H1 (cell line): Measurements from ENCODE around the gene TLR4. TPM values are rescaled to one million over a fixed set of nuclear protein-coding genes. Genes with fewer than 3 reads are reported as not detected.

ENCODE experiments used
- CTCF ChIA-PET: fragments of 300-600 bp; sonication (Branson Sonifier 250); formaldehyde crosslinking; loops from one replicate; lab custom pipeline; 2021; ENCODE audit not compliant: partially characterized antibody; lab: Charles Lee
- POLR2A ChIA-PET: fragments of 300-600 bp; sonication (Branson Sonifier 250); formaldehyde crosslinking; loops from one replicate; lab custom pipeline; 2021; ENCODE audit warnings: inconsistent platforms; ENCODE audit not compliant: partially characterized antibody; lab: Charles Lee
- DNase-seq, 2 experiments: peaks; one replicate each; pipeline versions ENCODE4 v3.0.0 to v3.0.0-alpha.2; 2010 to 2022; ENCODE audit warnings: low spot score in 2 of 2, low read depth in 1 of 2, mixed read lengths in 1 of 2
- FAIRE-seq: peaks from 2 replicates; lab custom pipeline; 2011; peaks lifted over from hg19 to GRCh38; lab: Jason Lieb, UNC
- H2AFZ ChIP-seq: 2 replicates; pipeline ENCODE4 v1.8.1; 2012; ENCODE audit warnings: low read length, inconsistent platforms
- H2AK5ac ChIP-seq: 2 replicates; pipeline ENCODE4 v1.6.1; 2013; ENCODE audit warnings: low read depth, low read length
- H2BK120ac ChIP-seq: replicated peaks from 2 replicates; pipeline ENCODE3; 2013; ENCODE audit warnings: low read depth, low read length, inconsistent platforms
- H2BK12ac ChIP-seq: 2 replicates; pipeline ENCODE4 v1.6.1; 2013; ENCODE audit warnings: low read depth, low read length
- H2BK15ac ChIP-seq: 2 replicates; pipeline ENCODE4 v1.6.1; 2013; ENCODE audit warnings: low read length
- H2BK20ac ChIP-seq: 2 replicates; pipeline ENCODE4 v1.6.1; 2013; ENCODE audit warnings: low read length
- H2BK5ac ChIP-seq: 2 replicates; pipeline ENCODE4 v1.6.1; 2013; ENCODE audit warnings: low read depth, low read length
- H3K14ac ChIP-seq: 2 replicates; pipeline ENCODE4 v1.6.1; 2013; ENCODE audit warnings: inconsistent platforms; ENCODE audit not compliant: insufficient read length
- H3K18ac ChIP-seq: 2 replicates; pipeline ENCODE4 v1.6.1; 2013; ENCODE audit warnings: low read length; ENCODE audit errors: extremely low read depth
- H3K23ac ChIP-seq: 2 replicates; pipeline ENCODE4 v1.6.1; 2013; ENCODE audit warnings: inconsistent platforms; ENCODE audit not compliant: insufficient read length
- H3K23me2 ChIP-seq: 2 replicates; pipeline ENCODE4 v1.6.1; 2013; ENCODE audit warnings: low read depth, low read length
- H3K27ac ChIP-seq: 2 replicates; pipeline ENCODE4 v1.6.1; 2011; ENCODE audit warnings: low read depth, low read length, inconsistent platforms
- H3K27me3 ChIP-seq, 4 experiments: replicated peaks in 1 of 4; 1 replicate in 1 of 4; 2 replicates in 3 of 4; pipeline versions ENCODE4 v1.6.1 to v1.8.1; 2011 to 2013; ENCODE audit warnings: low read length in 3 of 4, mild to moderate bottlenecking in 3 of 4, inconsistent platforms in 2 of 4, mixed read lengths in 2 of 4, moderate library complexity in 1 of 4; ENCODE audit not compliant: control insufficient read depth in 3 of 4, insufficient read depth in 3 of 4; ENCODE audit errors: extremely low read depth in 1 of 4
- H3K36me3 ChIP-seq, 4 experiments: 2 replicates each; pipeline versions ENCODE4 v1.6.1 to v1.8.1; 2011 to 2013; ENCODE audit warnings: mild to moderate bottlenecking in 4 of 4, low read length in 3 of 4, moderate library complexity in 2 of 4, control low read depth in 1 of 4, inconsistent platforms in 1 of 4; ENCODE audit not compliant: insufficient read depth in 4 of 4, control insufficient read depth in 2 of 4
- H3K4ac ChIP-seq: replicated peaks from 2 replicates; pipeline ENCODE3; 2013; ENCODE audit warnings: low read length, low read depth, mixed read lengths, inconsistent platforms; ENCODE audit not compliant: insufficient read length
- H3K4me1 ChIP-seq, 4 experiments: replicated peaks in 1 of 4; 1 replicate in 1 of 4; 2 replicates in 3 of 4; pipeline versions ENCODE4 v1.6.1 to v1.8.1; 2011 to 2013; ENCODE audit warnings: low read length in 3 of 4, inconsistent platforms in 2 of 4, mixed read lengths in 1 of 4; ENCODE audit not compliant: insufficient read depth in 4 of 4, control insufficient read depth in 3 of 4
- H3K4me2 ChIP-seq, 2 experiments: 2 replicates each; pipeline versions ENCODE4 v1.6.1 to v1.8.1; 2011 to 2013; ENCODE audit warnings: low read depth in 2 of 2, low read length in 2 of 2, control low read depth in 1 of 2, inconsistent platforms in 1 of 2, mild to moderate bottlenecking in 1 of 2; ENCODE audit not compliant: insufficient read depth in 1 of 2
- H3K4me3 ChIP-seq, 4 experiments: fragments of 200-600, 300-600 bp in 1 of 4; sonication (generic), shearing (Covaris generic), sonication (Bioruptor Twin) in 1 of 4; 2 replicates each; pipeline versions ENCODE4 v1.5.1 to v1.8.1; 2011 to 2016; ENCODE audit warnings: low read length in 4 of 4, low read depth in 3 of 4, control low read depth in 2 of 4, inconsistent platforms in 2 of 4, mild to moderate bottlenecking in 2 of 4, mixed read lengths in 1 of 4, moderate library complexity in 1 of 4; ENCODE audit not compliant: insufficient read depth in 2 of 4; ENCODE audit errors: extremely low read depth in 1 of 4
- H3K56ac ChIP-seq: replicated peaks from 2 replicates; pipeline ENCODE3; 2013; ENCODE audit warnings: low read depth, mild to moderate bottlenecking, mixed read lengths, low read length, inconsistent platforms; ENCODE audit not compliant: insufficient read length
- H3K79me1 ChIP-seq: 2 replicates; pipeline ENCODE4 v1.6.1; 2013; ENCODE audit warnings: low read depth, low read length, control low read depth
- H3K79me2 ChIP-seq, 2 experiments: 2 replicates each; pipeline versions ENCODE4 v1.6.1 to v1.8.1; 2012 to 2013; ENCODE audit warnings: low read length in 2 of 2, mild to moderate bottlenecking in 2 of 2, inconsistent platforms in 1 of 2; ENCODE audit not compliant: insufficient read depth in 2 of 2, control insufficient read depth in 1 of 2
- H3K9ac ChIP-seq, 4 experiments: replicated peaks in 1 of 4; 1 replicate in 1 of 4; 2 replicates in 3 of 4; pipeline versions ENCODE4 v1.6.1 to v1.8.1; 2011 to 2013; ENCODE audit warnings: low read depth in 3 of 4, low read length in 3 of 4, control low read depth in 2 of 4, mild to moderate bottlenecking in 2 of 4, moderate library complexity in 2 of 4, inconsistent platforms in 1 of 4; ENCODE audit errors: extremely low read depth in 1 of 4
- H3K9me3 ChIP-seq, 2 experiments: 2 replicates each; pipeline versions ENCODE4 v1.6.1 to v1.8.1; 2012 to 2013; ENCODE audit warnings: mild to moderate bottlenecking in 2 of 2, moderate library complexity in 2 of 2, control low read depth in 1 of 2, inconsistent platforms in 1 of 2, low read depth in 1 of 2, low read length in 1 of 2, mixed read lengths in 1 of 2; ENCODE audit not compliant: insufficient read depth in 2 of 2
- H4K20me1 ChIP-seq, 2 experiments: replicated peaks in 1 of 2; 2 replicates each; pipeline versions ENCODE3 to v1.8.1; 2011 to 2013; ENCODE audit warnings: inconsistent platforms in 2 of 2, low read length in 2 of 2, mild to moderate bottlenecking in 1 of 2; ENCODE audit not compliant: insufficient read depth in 2 of 2, control insufficient read depth in 1 of 2
- H4K5ac ChIP-seq: 2 replicates; pipeline ENCODE4 v1.6.1; 2013; ENCODE audit warnings: low read length, low read depth, mixed read lengths, inconsistent platforms; ENCODE audit not compliant: insufficient read length
- H4K8ac ChIP-seq: 2 replicates; pipeline ENCODE4 v1.8.0; 2013; ENCODE audit warnings: mild to moderate bottlenecking, moderate library complexity, low read length, inconsistent platforms; ENCODE audit not compliant: insufficient read depth; ENCODE audit errors: extremely low read depth
- H4K91ac ChIP-seq: replicated peaks from 2 replicates; pipeline ENCODE3; 2013; ENCODE audit warnings: low read length, mixed read lengths, inconsistent platforms; ENCODE audit not compliant: insufficient read length
- EP300 ChIP-seq, 2 experiments: IDR thresholded peaks; 1 replicate in 1 of 2; 2 replicates in 1 of 2; pipeline ENCODE4 v1.6.1; 2011 to 2012; ENCODE audit warnings: low read depth in 2 of 2, low read length in 2 of 2, mild to moderate bottlenecking in 2 of 2, borderline replicate concordance in 1 of 2, inconsistent platforms in 1 of 2, moderate library complexity in 1 of 2
- EZH2 ChIP-seq: fragments of 200-600 bp; sonication (generic); IDR thresholded peaks from 2 replicates; pipeline ENCODE4 v1.7.1; 2012; ENCODE audit warnings: low read depth, mild to moderate bottlenecking, moderate library complexity, low read length, inconsistent platforms; ENCODE audit not compliant: severe bottlenecking
- GTF2F1 ChIP-seq: IDR thresholded peaks from 2 replicates; pipeline ENCODE4 v1.6.1; 2012; ENCODE audit warnings: low read depth, low read length, improper control_type of control experiment, borderline replicate concordance
- WGBS, 2 experiments: shearing (Covaris generic) in 1 of 2; methylation state at CpG; one replicate each; pipeline versions ENCODE4 v1.1.6 to v1.1.7; 2013 to 2015; ENCODE audit warnings: low lambda C conversion rate in 2 of 2, mixed read lengths in 2 of 2, inconsistent platforms in 1 of 2, low coverage in 1 of 2, missing lambda C conversion rate in 1 of 2; ENCODE audit not compliant: insufficient replicate concordance in 2 of 2, insufficient coverage in 1 of 2, insufficient read length in 1 of 2; ENCODE audit errors: extremely low coverage in 1 of 2, missing lambda C conversion rate in 1 of 2; 5-methylcytosine and 5-hydroxymethylcytosine counted together
- polyA plus RNA-seq, 7 experiments: library from polyadenylated mRNA; depleted of rRNA in 3 of 7; stranded (reverse) in 5 of 7; unstranded in 2 of 7; fragments of >200 nt in 5 of 7; fragments of 200-250 nt in 2 of 7; gene quantifications; 1 replicate in 5 of 7; 2 replicates in 1 of 7; 4 replicates in 1 of 7; pipeline versions ENCODE4 v1.2.1 to v1.2.3, GENCODE V29; 2011 to 2013; ENCODE audit warnings: missing spikeins in 2 of 7, mixed read lengths in 2 of 7
- total RNA-seq: library from RNA; stranded (reverse); fragmentation: NEBNext Ultra II Directional; extraction: Animal tissue kit (Norgen Biotek cat#: 25700); gene quantifications from 2 replicates; pipeline ENCODE4 v1.2.1, GENCODE V29; 2021
- TF ChIP-seq, protein P1 (sequence below): IDR thresholded peaks from 2 replicates; pipeline ENCODE4 v1.6.1; 2011; ENCODE audit warnings: low read length, improper control_type of control experiment

The TLR4 gene
- total and polyA plus RNA-seq, 2 of the 8 experiments (the other 6 are each of a cell fraction or from before 2014, with no cell fraction given), result 0.02 to 0.17 TPM

GRCh38 chr9:117739206-117739605 lies 35.0 kb downstream of the TLR4 start:
- H3K27me3 ChIP-seq, result no peaks in the 10 kb centered on the region; a peak in 2 of 7 replicates
- H2BK12ac ChIP-seq, result no peak overlapping the region
- H3K9ac ChIP-seq, result no peak overlapping the region
- no peak overlapping the region for H2AK5ac ChIP-seq
- FAIRE-seq, result no peak
- H3K23me2 ChIP-seq, result no peaks in the 10 kb centered on the region
- no peaks in the 10 kb centered on the region for H3K9me3 ChIP-seq
- H3K27ac ChIP-seq, result no peak overlapping the region
- no peak overlapping the region for H3K18ac ChIP-seq
- H2BK15ac ChIP-seq, result no peak overlapping the region
- no peak overlapping the region for H3K23ac ChIP-seq
- no peak overlapping the region for H2BK20ac ChIP-seq
- TF ChIP-seq, protein P1, sequence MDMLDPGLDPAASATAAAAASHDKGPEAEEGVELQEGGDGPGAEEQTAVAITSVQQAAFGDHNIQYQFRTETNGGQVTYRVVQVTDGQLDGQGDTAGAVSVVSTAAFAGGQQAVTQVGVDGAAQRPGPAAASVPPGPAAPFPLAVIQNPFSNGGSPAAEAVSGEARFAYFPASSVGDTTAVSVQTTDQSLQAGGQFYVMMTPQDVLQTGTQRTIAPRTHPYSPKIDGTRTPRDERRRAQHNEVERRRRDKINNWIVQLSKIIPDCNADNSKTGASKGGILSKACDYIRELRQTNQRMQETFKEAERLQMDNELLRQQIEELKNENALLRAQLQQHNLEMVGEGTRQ, result no peak
- TF ChIP-seq EZH2, result no peak
- TF ChIP-seq EP300 (IDR thresholded peaks at IDR 0.05; ENCODE audit: borderline replicate concordance in 1 of 2, low read depth in 2 of 2, low read length in 2 of 2), result no peak
- no peak for TF ChIP-seq GTF2F1
- TF ChIP-seq, all 59 proteins: peak for 0
- H3K36me3 ChIP-seq, result no peaks in the 10 kb centered on the region
- no peak overlapping the region for H2AFZ ChIP-seq
- H2BK5ac ChIP-seq, result no peak overlapping the region
- H3K4me2 ChIP-seq, result no peak overlapping the region
- H4K5ac ChIP-seq, result no peak overlapping the region
- no peak overlapping the region for H3K56ac ChIP-seq
- CTCF ChIA-PET, result no interaction called here
- POLR2A ChIA-PET, result no interaction called here
- H3K79me1 ChIP-seq, result no peaks in the 10 kb centered on the region
- H4K8ac ChIP-seq, result no peak overlapping the region
- H2BK120ac ChIP-seq, result no peak overlapping the region
- DNase-seq, result no peak
- no peaks in the 10 kb centered on the region for H3K79me2 ChIP-seq
- 91% methylated on average over 10 of the region's 10 CpGs; no CpG with 5 or more reads in 1 of the 2 experiments for WGBS, 2 experiments
- no peak overlapping the region for H3K4me3 ChIP-seq
- H3K4me1 ChIP-seq, result no peaks in the 10 kb centered on the region
- no peak overlapping the region for H4K91ac ChIP-seq
- H3K14ac ChIP-seq, result no peak overlapping the region
- H3K4ac ChIP-seq, result no peak overlapping the region
- H4K20me1 ChIP-seq, result no peaks in the 10 kb centered on the region
